KMS-11 (cell line): ENCODE results near the gene ERVH48-1.

Experiments used
- H2AFZ ChIP-seq: fragments of 200-600 bp; sonication (generic); 2 replicates; pipeline ENCODE4 v1.6.1; 2016; ENCODE audit warnings: antibody characterized with exemption, mixed run types, low read depth
- H3K27ac ChIP-seq: fragments of 200-600 bp; sonication (generic); 2 replicates; pipeline ENCODE4 v1.6.1; 2016; ENCODE audit warnings: mild to moderate bottlenecking, mixed run types
- H3K27me3 ChIP-seq: fragments of 200-600 bp; sonication (generic); 2 replicates; pipeline ENCODE4 v1.6.1; 2017; ENCODE audit warnings: mild to moderate bottlenecking, low read depth, mixed run types, moderate library complexity; ENCODE audit not compliant: insufficient read depth
- H3K36me3 ChIP-seq: fragments of 200-600 bp; sonication (generic); 2 replicates; pipeline ENCODE4 v1.6.1; 2017; ENCODE audit warnings: mild to moderate bottlenecking, mixed run types; ENCODE audit not compliant: insufficient read depth
- H3K4me1 ChIP-seq: fragments of 200-600 bp; sonication (generic); 2 replicates; pipeline ENCODE4 v1.6.1; 2016; ENCODE audit warnings: mild to moderate bottlenecking, low read depth, mixed run types; ENCODE audit not compliant: poor library complexity, severe bottlenecking
- H3K4me2 ChIP-seq: fragments of 200-600 bp; sonication (generic); 2 replicates; pipeline ENCODE4 v1.7.0; 2016; ENCODE audit warnings: mild to moderate bottlenecking, mixed run types
- H3K4me3 ChIP-seq: fragments of 200-600 bp; sonication (generic); IDR thresholded peaks from 2 replicates; pipeline ENCODE4 v1.6.1; 2017; ENCODE audit warnings: low read depth, low read length, mixed read lengths; ENCODE audit not compliant: insufficient read depth
- H3K79me2 ChIP-seq: fragments of 200-600 bp; sonication (generic); 2 replicates; pipeline ENCODE4 v1.6.1; 2016; ENCODE audit warnings: low read depth, mixed run types; ENCODE audit not compliant: insufficient read depth
- H3K9ac ChIP-seq: fragments of 200-600 bp; sonication (generic); 2 replicates; pipeline ENCODE4 v1.6.1; 2016; ENCODE audit warnings: mild to moderate bottlenecking, mixed run types
- H4K20me1 ChIP-seq: fragments of 200-600 bp; sonication (generic); 2 replicates; pipeline ENCODE4 v1.6.1; 2016; ENCODE audit warnings: mild to moderate bottlenecking, mixed run types; ENCODE audit not compliant: insufficient read depth
- TF ChIP-seq, protein P1 (sequence below): fragments of 200-600 bp; sonication (generic); conservative IDR thresholded peaks from 2 replicates; pipeline ENCODE4 v1.6.1; 2017; ENCODE audit warnings: low read depth, mild to moderate bottlenecking, antibody characterized with exemption, low read length, moderate library complexity, mixed read lengths

Gene ERVH48-1

DNA sequence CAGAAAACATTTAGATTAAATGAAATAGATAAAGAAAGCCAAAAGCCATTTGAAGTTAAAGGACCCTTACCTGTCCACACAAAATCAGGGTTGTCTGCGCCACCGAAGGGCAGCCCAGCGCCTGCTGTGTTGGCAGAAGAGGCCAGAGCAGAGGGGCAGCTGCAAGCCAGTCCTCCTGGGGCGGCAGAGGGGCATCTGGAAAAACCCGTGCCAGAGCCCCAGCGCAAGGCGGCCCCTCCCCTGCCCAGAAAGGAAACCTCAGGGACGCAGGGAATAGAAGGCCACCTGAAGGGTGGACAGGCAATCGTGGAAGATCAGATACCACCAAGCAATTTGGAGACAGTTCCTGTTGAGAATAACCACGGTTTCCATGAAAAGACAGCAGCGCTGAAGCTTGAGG is 21.6 kb downstream of the ERVH48-1 start:
- H3K27ac ChIP-seq: no peak overlapping the region

GRCh38 chr21:42900446-42900845 is 25.0 kb downstream of the ERVH48-1 start:
- H3K79me2 ChIP-seq: no peaks in the 10 kb centered on the region; the same call in 1 of the 2 replicates
- H4K20me1 ChIP-seq: no peaks in the 10 kb centered on the region
- no peak overlapping the region for H3K27ac ChIP-seq
- H3K9ac ChIP-seq: no peak overlapping the region
- TF ChIP-seq, protein P1, sequence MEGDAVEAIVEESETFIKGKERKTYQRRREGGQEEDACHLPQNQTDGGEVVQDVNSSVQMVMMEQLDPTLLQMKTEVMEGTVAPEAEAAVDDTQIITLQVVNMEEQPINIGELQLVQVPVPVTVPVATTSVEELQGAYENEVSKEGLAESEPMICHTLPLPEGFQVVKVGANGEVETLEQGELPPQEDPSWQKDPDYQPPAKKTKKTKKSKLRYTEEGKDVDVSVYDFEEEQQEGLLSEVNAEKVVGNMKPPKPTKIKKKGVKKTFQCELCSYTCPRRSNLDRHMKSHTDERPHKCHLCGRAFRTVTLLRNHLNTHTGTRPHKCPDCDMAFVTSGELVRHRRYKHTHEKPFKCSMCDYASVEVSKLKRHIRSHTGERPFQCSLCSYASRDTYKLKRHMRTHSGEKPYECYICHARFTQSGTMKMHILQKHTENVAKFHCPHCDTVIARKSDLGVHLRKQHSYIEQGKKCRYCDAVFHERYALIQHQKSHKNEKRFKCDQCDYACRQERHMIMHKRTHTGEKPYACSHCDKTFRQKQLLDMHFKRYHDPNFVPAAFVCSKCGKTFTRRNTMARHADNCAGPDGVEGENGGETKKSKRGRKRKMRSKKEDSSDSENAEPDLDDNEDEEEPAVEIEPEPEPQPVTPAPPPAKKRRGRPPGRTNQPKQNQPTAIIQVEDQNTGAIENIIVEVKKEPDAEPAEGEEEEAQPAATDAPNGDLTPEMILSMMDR: no peak
- H3K4me3 ChIP-seq: no peak overlapping the region
- no peaks in the 10 kb centered on the region; the same call in 1 of the 2 replicates for H3K36me3 ChIP-seq
- H3K4me2 ChIP-seq: no peak overlapping the region
- H2AFZ ChIP-seq: no peak overlapping the region
- H3K4me1 ChIP-seq: no peaks in the 10 kb centered on the region
- no peaks in the 10 kb centered on the region for H3K27me3 ChIP-seq

More for the DNA sequence above, 21.6 kb downstream of the ERVH48-1 start:
- Histone ChIP-seq H2AFZ (no peak overlapping the region), H3K4me3 (no peak overlapping the region), H3K27me3 (no peaks in the 10 kb centered on the region), H4K20me1 (no peaks in the 10 kb centered on the region), H3K4me1 (no peaks in the 10 kb centered on the region), H3K9ac (no peak overlapping the region), H3K36me3 (0 out of 2 replicates have a peak, but pooled peaks cover 5% of the 10 kb centered on the region), H3K79me2 (no peaks in the 10 kb centered on the region; the same call in 1 of the 2 replicates), H3K4me2 (no peak overlapping the region)
- TF ChIP-seq, protein P1: no peak

- Histone ChIP-seq H2AFZ (peak within 1 kb of the TSS; percentile 81), H3K79me2 (peaks cover 13% of the 10 kb centered on the region), H3K4me3 (peak within 1 kb of the TSS; percentile 50), H3K4me2 (peak within 1 kb of the TSS; percentile 83), H3K4me1 (no peaks in the 10 kb centered on the region), H3K36me3 (peaks cover 2% of the 10 kb centered on the region; the same call in 1 of the 2 replicates), H4K20me1 (no peaks in the 10 kb centered on the region), H3K9ac (peak within 1 kb of the TSS; percentile 86), H3K27me3 (no peaks in the 10 kb centered on the region), H3K27ac (peak within 1 kb of the TSS; percentile 83)
- TF ChIP-seq, protein P1: no peak
These were observed 32.3 kb downstream of the ERVH48-1 start, which contains the start of gene NDUFV3 for GRCh38 chr21:42892931-42893755. Gene NDUFV3, plus strand, starts transcription at chr21:42893309. Its CDS starts 25 bp downstream, at chr21:42893334.

DNA sequence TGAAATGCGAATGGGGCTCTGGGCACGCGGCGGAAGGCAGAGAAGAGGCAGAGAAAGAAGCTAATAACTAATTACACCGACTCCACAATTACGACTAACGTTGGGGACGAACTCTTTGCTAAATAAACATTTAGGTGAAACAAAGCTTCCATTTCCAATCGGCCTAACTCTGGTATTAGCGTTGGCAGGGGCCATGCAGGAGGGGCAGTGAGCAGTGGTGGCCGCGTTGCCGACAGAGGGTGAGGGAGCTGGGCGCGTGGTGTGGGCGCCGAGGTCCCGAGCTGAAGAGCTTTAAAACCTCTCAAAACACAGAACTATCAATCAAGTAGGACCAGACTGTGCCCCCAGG is 32.9 kb downstream of the ERVH48-1 start:
- TF ChIP-seq, protein P1: no peak
- Histone ChIP-seq H3K27me3 (no peaks in the 10 kb centered on the region), H2AFZ (peak overlapping the region; percentile 81), H3K79me2 (peaks cover 13% of the 10 kb centered on the region), H3K9ac (peak overlapping the region; percentile 86; the same call in 1 of the 2 replicates), H4K20me1 (no peaks in the 10 kb centered on the region), H3K4me3 (peak overlapping the region; percentile 50), H3K36me3 (peaks cover 2% of the 10 kb centered on the region; the same call in 1 of the 2 replicates), H3K4me1 (no peaks in the 10 kb centered on the region), H3K27ac (peak overlapping the region; percentile 46), H3K4me2 (peak overlapping the region; percentile 65)
